GM19372 (cell line): ENCODE results near the gene NCOA1.
A peak's percentile ranks its signal among the peaks of the same experiment; 100 is the strongest.

Experiments used
- ATAC-seq: cut with Tn5 transposase; IDR thresholded peaks from one replicate; pipeline ENCODE4 v1.9.1; 2021; ENCODE audit warnings: mild to moderate bottlenecking, low read depth, moderate library complexity; ENCODE audit not compliant: unreplicated experiment

The NCOA1 gene

GRCh38 chr2:24501813-24502212 is 10.8 kb downstream of the NCOA1 start:
- no peak for ATAC-seq

- no peak for ATAC-seq
Measured at GRCh38 chr2:24505534-24506275, 14.7 kb downstream of the NCOA1 start.

GRCh38 chr2:24507549-24507948 is 16.5 kb downstream of the NCOA1 start:
- no peak for ATAC-seq

GRCh38 chr2:24508878-24509277 is 17.8 kb downstream of the NCOA1 start:
- ATAC-seq = no peak

- ATAC-seq = peak; percentile 73
Measured at GRCh38 chr2:24509425-24509824, 18.4 kb downstream of the NCOA1 start.

- no peak for ATAC-seq
Measured at GRCh38 chr2:24509840-24510239, 18.8 kb downstream of the NCOA1 start.

- no peak for ATAC-seq
Measured at GRCh38 chr2:24510771-24511170, 19.7 kb downstream of the NCOA1 start.

GRCh38 chr2:24511198-24511597 is 20.1 kb downstream of the NCOA1 start:
- no peak for ATAC-seq

- ATAC-seq = no peak
Measured at GRCh38 chr2:24511894-24512293, 20.8 kb downstream of the NCOA1 start.

- no peak for ATAC-seq
Measured at GRCh38 chr2:24512404-24512803, 21.4 kb downstream of the NCOA1 start.

GRCh38 chr2:24512831-24513230 is 21.8 kb downstream of the NCOA1 start:
- ATAC-seq = no peak

GRCh38 chr2:24513281-24514071 is 22.4 kb downstream of the NCOA1 start:
- ATAC-seq = no peak

- ATAC-seq = no peak
Measured at GRCh38 chr2:24514820-24515219, 23.8 kb downstream of the NCOA1 start.

- ATAC-seq = no peak
Measured at GRCh38 chr2:24515335-24515734, 24.3 kb downstream of the NCOA1 start.

- ATAC-seq = no peak
Measured at GRCh38 chr2:24515831-24516230, 24.8 kb downstream of the NCOA1 start.

GRCh38 chr2:24517247-24517646 is 26.2 kb downstream of the NCOA1 start:
- no peak for ATAC-seq

GRCh38 chr2:24520175-24520574 is 29.1 kb downstream of the NCOA1 start:
- ATAC-seq = no peak

GRCh38 chr2:24521162-24521857 is 30.3 kb downstream of the NCOA1 start:
- ATAC-seq = no peak

- no peak for ATAC-seq
Measured at GRCh38 chr2:24521975-24522639, 31.1 kb downstream of the NCOA1 start.

GRCh38 chr2:24527536-24527935 is 36.5 kb downstream of the NCOA1 start:
- no peak for ATAC-seq

GRCh38 chr2:24530796-24531195 is 39.7 kb downstream of the NCOA1 start:
- ATAC-seq = no peak
